ENCODE results near the gene ARG2.

The ARG2 gene

GRCh38 chr14:67641480-67641879 lies 21.8 kb downstream of the ARG2 start:
- no peak for ATAC-seq

- ATAC-seq, result peak; percentile 86 to 87
These were observed 22.4 kb downstream of the ARG2 start for GRCh38 chr14:67641902-67642749.

- ATAC-seq, result no peak
These were observed 24.0 kb downstream of the ARG2 start for GRCh38 chr14:67643713-67644112.

GRCh38 chr14:67644428-67644827 lies 24.7 kb downstream of the ARG2 start:
- no peak for ATAC-seq

GRCh38 chr14:67645414-67645813 lies 25.7 kb downstream of the ARG2 start:
- ATAC-seq, result no peak

GRCh38 chr14:67646131-67646530 lies 26.4 kb downstream of the ARG2 start:
- no peak for ATAC-seq

GRCh38 chr14:67650151-67650550 lies 30.4 kb downstream of the ARG2 start:
- ATAC-seq, result no peak

- no peak for ATAC-seq
These were observed 31.0 kb downstream of the ARG2 start for GRCh38 chr14:67650694-67651093.

GRCh38 chr14:67652189-67652588 lies 32.5 kb downstream of the ARG2 start:
- ATAC-seq, result no peak

GRCh38 chr14:67653651-67654280 lies 34.0 kb downstream of the ARG2 start:
- no peak for ATAC-seq

- no peak for ATAC-seq
These were observed 43.9 kb downstream of the ARG2 start for GRCh38 chr14:67663633-67664032.

GRCh38 chr14:67665868-67666267 lies 46.1 kb downstream of the ARG2 start:
- no peak for ATAC-seq

GRCh38 chr14:67666750-67667449 lies 47.2 kb downstream of the ARG2 start:
- ATAC-seq, result peak; percentile 78

GRCh38 chr14:67668559-67668958 lies 48.8 kb downstream of the ARG2 start:
- peak; percentile 39 to 55 for ATAC-seq

GRCh38 chr14:67673451-67673850 lies 53.7 kb downstream of the ARG2 start:
- no peak for ATAC-seq

GRCh38 chr14:67674139-67674479 lies 54.4 kb downstream of the ARG2 start:
- ATAC-seq, result peak; percentile 52 to 59

GRCh38 chr14:67674480-67675218 lies 54.9 kb downstream of the ARG2 start, which contains the start of gene VTI1B:
Gene VTI1B, minus strand, starts transcription at chr14:67674632. Its CDS starts 143 bp downstream, at chr14:67674489.
- peak; percentile 95 for ATAC-seq

- ATAC-seq, result no peak
These were observed 55.5 kb downstream of the ARG2 start for GRCh38 chr14:67675219-67675582.

GRCh38 chr14:67679006-67679405 lies 59.3 kb downstream of the ARG2 start:
- ATAC-seq, result no peak

GRCh38 chr14:67680121-67680602 lies 60.4 kb downstream of the ARG2 start:
- peak; percentile 100 for ATAC-seq

- ATAC-seq, result no peak
These were observed 61.2 kb downstream of the ARG2 start for GRCh38 chr14:67680941-67681340.

GRCh38 chr14:67683842-67684241 lies 64.1 kb downstream of the ARG2 start:
- no peak for ATAC-seq

- no peak for ATAC-seq
These were observed 70.3 kb downstream of the ARG2 start for GRCh38 chr14:67690011-67690410.
